A549 treated with ZK216348 at 1 μM for 4 hours (cell line): ENCODE results near the gene GFOD1. TPM values are rescaled to one million over a fixed set of nuclear protein-coding genes. Genes with fewer than 3 reads are reported as not detected.

Experiments used
- total RNA-seq: library from RNA; stranded (reverse); fragments of 200-300 nt; extraction: Qiagen RNA extraction; gene quantifications from 5 replicates; pipeline ENCODE4 v1.2.3, GENCODE V29; 2022; ENCODE audit warnings: low read depth

GFOD1 gene
- 1.2 to 2.1 TPM (median 1.7 TPM) in 5 replicates for total RNA-seq

DNA sequence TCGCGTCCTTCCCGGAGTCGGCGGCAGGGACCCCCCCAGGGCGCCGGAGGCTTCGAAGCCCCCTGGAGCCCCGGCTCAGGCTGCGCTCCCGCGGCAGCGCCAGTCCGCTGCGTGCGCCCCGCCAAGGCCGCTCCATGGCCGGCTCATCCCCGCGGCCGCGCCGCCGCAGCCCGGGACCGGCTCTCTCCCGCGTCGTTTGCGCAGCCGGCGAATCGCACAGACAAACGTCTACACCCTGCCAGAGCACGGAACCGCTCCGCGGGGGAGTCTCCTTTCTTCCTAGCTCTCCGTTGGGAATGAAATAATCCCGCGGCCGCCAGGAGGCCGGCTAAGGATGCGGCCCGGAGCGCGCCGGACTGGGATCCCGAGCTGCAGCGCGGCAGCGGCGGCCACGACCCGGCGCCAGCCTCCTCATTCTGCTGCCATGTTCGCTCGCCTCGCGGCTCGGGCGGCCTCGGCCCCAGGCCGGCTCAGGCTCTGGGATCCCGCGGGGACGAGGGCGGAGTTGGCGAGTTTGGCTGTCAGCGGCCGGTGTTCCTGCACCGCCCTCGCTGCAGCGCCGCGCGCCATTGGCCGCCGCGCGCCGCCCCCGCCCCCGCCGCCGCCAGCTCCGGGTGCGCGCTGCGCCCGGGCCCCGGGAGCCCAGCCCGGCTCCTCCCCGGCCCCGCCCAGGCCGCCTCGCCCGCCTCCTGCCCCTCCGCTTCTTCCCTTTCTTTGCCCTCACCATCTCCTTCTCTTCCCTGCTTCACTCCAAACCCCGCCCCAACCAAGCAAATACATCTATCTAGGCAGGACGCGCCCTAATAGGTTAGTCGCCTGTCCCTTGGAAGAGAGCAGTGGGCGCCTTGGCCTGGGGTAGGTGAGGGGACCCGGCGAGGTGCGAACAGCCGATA lies at the start of gene GFOD1:
TSS of gene GFOD1 (minus strand) at position 479 of the 893 bp plus-strand sequence. CDS start 710 bp downstream, outside the sequence.

DNA sequence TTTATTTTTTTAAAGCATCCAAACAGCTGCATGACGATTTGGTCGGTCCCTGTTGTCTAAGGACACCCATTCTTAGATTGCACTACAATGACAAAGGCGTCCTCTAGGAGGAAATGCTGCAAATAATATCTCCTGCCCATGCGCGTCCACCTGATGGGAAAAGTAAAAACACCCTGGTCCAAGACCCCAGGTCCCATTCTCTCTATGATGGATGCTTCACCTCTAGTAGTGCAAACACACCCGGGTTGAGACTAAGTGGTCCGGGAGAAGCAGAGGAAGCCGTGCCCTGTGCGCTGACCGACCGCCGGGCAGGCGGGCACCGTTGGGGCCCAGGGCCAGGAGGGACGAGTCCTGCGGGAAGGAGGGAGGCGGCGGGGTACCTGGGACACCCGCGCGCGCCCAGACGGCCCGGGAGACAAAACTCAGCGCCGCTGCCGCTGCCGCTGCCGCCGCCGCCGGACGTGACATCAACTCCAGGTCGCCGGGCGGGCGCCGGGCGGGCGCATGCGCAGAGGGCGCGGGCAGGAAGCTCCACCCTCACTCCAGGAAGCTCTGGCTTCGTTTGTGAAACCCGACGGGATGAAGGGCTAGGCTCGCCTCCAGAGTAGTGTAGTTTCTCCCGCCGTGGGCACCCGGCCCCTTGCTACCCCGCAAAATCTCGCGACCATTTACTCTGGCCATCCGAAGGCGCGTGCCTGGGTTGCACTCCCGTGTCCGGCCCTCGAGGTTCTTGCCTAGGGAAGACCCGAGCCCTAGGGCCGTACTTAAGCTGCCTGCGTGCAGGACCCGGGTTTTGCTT lies 159.1 kb downstream of the GFOD1 start, which contains the start of gene TBC1D7:
TSS of gene TBC1D7 (minus strand) at position 462 of the 799 bp plus-strand sequence. CDS start 1,639 bp downstream, outside the sequence.

Other genes with a start within 250 kb of the GFOD1 start
- 27.4 to 35.8 TPM (median 31.6 TPM) in 5 replicates for gene TBC1D7, start 159.1 kb downstream of the GFOD1 start, total RNA-seq
- 3.6 to 4.5 TPM (median 3.8 TPM) in 5 replicates for gene SIRT5, start 87.0 kb upstream of the GFOD1 start, total RNA-seq
- 69.5 to 85.5 TPM (median 75.8 TPM) in 5 replicates for gene NOL7, start 127.7 kb upstream of the GFOD1 start, total RNA-seq
- gene RANBP9, start 224.2 kb upstream of the GFOD1 start, total RNA-seq = 10.9 to 15.4 TPM (median 13.4 TPM) in 5 replicates